IgD-negative memory B cell (primary cell): ENCODE measurements around the gene TLE4. TPM values are rescaled to one million over a fixed set of nuclear protein-coding genes. Genes with fewer than 3 reads are reported as not detected.
"Not testable (repeated sequence)": the region's sequence is repeated elsewhere in the genome, so short reads cannot be mapped to it uniquely, and the experiment has no call there.

Experiments
- H3K27ac Mint-ChIP-seq, 3 donors: one replicate each; pipeline ENCODE4 v1.8.0; 2020 to 2022; ENCODE audit warnings: mild to moderate bottlenecking in 3 of 3, mixed read lengths in 3 of 3, moderate library complexity in 1 of 3
- H3K27me3 Mint-ChIP-seq: one replicate; pipeline ENCODE4 v1.8.0; 2021; ENCODE audit warnings: mixed read lengths
- H3K36me3 Mint-ChIP-seq: one replicate; pipeline ENCODE4 v1.8.0; 2020; ENCODE audit warnings: mild to moderate bottlenecking, mixed read lengths
- H3K4me1 Mint-ChIP-seq, 3 donors: one replicate each; pipeline ENCODE4 v1.8.0; 2020 to 2022; ENCODE audit warnings: mixed read lengths in 3 of 3, mild to moderate bottlenecking in 1 of 3
- H3K4me3 Mint-ChIP-seq, 4 donors: one replicate each; pipeline ENCODE4 v1.8.0; 2020 to 2022; ENCODE audit warnings: mild to moderate bottlenecking in 4 of 4, mixed read lengths in 4 of 4, moderate library complexity in 3 of 4
- H3K9me3 Mint-ChIP-seq, 3 donors: one replicate each; pipeline ENCODE4 v1.8.0; 2020 to 2021; ENCODE audit warnings: mixed read lengths in 3 of 3, mild to moderate bottlenecking in 1 of 3
- polyA plus RNA-seq: library from polyadenylated mRNA; unstranded; fragments of 300-500 nt; fragmentation: Illumina TruSeq; gene quantifications from one replicate; pipeline ENCODE4 v1.2.3, GENCODE V29; 2021

Gene TLE4
- polyA plus RNA-seq, 1 donor from 2014 or later, result 20.4 TPM

DNA sequence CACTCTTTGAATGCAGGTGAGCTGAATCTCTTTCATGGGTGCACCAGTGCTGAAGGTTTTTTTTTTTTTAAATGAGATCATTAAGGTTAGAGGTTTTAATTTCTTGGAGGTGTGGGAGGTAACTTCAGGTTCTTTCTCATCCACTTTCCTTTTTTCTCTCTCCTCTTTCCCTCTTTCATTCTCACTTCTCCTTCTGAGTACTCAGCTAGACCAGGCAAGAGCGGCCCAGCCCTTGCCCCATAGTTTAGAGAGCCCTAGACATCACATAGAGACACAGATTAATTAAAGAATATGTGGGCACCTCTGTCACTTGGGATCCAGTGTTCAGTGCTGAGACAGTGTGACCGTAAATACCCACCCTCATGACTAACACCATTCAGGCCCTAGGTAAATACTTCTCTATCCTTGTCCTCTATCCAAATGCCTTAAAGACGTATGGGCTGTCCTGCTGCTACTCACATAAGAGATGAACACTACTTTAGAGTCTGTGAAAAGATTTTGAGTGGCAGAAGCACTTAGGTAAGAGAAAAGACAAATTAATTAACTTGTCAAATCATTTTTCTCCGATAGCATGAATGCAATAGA lies 174.1 kb downstream of the TLE4 start:
- Mint-ChIP-seq H3K27ac (no peak overlapping the region), H3K27me3 (peaks cover 3% of the 10 kb centered on the region), H3K9me3 (peaks cover 0 to 2% (median 0%) of the 10 kb centered on the region in 3 donors), H3K4me1 (peaks cover 0 to 2% (median 2%) of the 10 kb centered on the region in 3 donors), H3K4me3 (no peak overlapping the region), H3K36me3 (peaks cover 1% of the 10 kb centered on the region)

DNA sequence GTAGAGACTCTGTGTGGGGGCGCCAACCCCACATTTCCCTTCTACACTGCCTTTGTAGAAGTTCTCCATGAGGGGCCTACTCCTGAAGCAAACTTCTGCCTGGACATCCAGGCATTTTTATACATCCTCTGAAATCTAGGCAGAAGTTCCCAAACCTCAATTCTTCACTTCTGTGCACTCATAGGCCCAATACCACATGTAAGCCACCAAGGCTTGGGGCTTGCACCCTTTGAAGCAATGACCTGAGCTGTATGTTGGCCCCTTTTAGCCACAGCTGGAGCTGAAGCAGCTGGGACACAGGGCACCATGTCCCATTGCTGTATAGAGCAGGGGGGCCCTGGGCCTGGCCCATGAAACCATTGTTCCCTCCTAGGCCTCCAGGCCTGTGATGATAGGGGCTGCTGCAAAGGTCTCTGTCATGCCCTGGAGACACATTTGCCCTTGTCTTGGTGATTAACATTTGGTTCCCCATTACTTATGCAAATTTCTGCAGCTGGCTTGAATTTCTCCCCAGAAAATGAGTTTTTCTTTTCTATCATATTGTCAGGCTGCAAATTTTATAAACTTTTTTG lies 180.2 kb downstream of the TLE4 start:
- Mint-ChIP-seq H3K4me3 (peak overlapping the region in 1 of 4 donors; percentile 9), H3K9me3 (peaks cover 2 to 12% (median 3%) of the 10 kb centered on the region in 3 donors)
- not testable (repeated sequence) for H3K27ac Mint-ChIP-seq, H3K36me3 Mint-ChIP-seq, H3K27me3 Mint-ChIP-seq, H3K4me1 Mint-ChIP-seq

DNA sequence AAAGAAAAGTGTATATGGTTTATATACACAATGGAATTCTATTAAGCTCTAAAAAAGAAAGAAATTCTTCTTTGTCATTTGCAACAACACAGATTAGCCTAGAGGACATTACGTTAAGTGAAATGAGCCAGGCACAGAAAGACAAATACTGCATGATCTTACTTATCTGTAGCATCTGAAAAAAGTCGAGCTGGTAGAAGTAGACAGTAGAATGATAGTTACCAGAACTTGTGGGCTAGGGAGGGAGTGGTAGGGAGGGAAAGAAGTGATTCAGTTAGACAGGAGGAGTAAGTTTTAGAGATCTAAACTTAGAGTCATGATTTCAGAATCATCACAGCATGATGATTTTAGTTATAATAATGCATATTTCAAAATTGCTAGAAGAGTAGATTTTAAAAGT lies 184.6 kb downstream of the TLE4 start:
- Mint-ChIP-seq H3K27me3 (no peaks in the 10 kb centered on the region), H3K4me1 (peaks cover 0 to 4% (median 4%) of the 10 kb centered on the region in 3 donors), H3K9me3 (peaks cover 0 to 7% (median 4%) of the 10 kb centered on the region in 3 donors), H3K36me3 (peaks cover 5% of the 10 kb centered on the region), H3K27ac (peak overlapping the region in 1 of 3 donors; percentile 50), H3K4me3 (no peak overlapping the region)

DNA sequence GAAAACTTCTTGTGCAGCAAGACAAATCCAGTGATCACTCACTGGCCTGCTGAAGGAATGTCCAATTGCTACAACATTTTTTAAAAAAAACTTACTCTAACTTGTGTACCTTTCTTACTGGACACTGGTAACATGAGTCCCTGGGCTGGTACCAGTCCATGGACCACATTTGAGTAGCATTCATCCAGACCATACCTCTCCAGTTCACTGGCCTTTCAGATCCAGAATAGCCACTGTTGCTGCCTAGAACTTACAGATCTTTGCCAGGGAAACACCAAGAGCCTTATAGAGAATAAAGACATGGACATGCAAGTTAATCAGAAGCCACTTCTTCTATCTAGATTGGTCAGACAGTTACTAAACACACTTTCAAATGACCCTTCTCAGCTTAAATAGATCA lies 185.3 kb downstream of the TLE4 start:
- Mint-ChIP-seq H3K4me1 (peaks cover 0 to 4% (median 4%) of the 10 kb centered on the region in 3 donors), H3K9me3 (peaks cover 0 to 4% (median 3%) of the 10 kb centered on the region in 3 donors), H3K4me3 (no peak overlapping the region)

DNA sequence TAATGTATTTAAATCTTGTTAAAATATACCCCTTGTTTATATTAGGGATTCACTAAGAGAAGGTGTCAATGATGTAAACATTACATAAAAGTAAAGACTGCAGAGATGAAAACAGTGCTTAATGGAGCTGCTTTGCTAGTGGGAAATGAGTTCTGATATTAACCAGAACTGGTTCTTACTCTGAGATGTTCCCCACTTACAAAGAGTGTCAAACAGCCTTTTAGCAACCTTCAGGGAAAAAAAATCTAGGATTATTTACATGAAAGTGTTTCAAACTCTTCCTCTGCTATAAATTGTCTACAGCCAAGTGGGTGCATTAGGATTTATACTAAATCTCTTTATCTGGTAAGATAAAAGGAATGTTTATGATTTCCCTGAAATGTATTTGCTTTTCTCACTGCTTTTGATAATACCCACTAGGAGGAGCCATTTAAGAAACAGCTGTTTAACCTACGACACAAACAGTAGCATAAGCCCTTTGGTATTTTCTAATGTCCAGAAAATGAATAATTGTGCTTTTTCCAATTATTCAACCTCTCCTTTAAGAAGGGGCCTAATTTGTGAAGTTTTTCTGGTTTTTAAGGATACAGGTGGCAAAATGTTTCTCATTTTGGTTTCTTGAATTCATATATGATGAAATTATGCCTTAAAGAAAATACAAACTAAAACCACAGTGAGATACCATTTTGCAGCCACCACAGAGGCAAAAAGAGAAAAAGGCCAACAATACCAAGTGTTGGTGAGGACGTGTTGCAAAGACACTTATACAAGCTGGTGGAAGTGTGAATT lies 186.3 kb downstream of the TLE4 start:
- H3K9me3 Mint-ChIP-seq, result peaks cover 0 to 2% (median 0%) of the 10 kb centered on the region in 3 donors
- no peak overlapping the region for H3K4me3 Mint-ChIP-seq
- no peak overlapping the region for H3K27ac Mint-ChIP-seq
- H3K4me1 Mint-ChIP-seq, result peaks cover 0 to 4% (median 4%) of the 10 kb centered on the region in 3 donors
- H3K27me3 Mint-ChIP-seq, result no peaks in the 10 kb centered on the region
- H3K36me3 Mint-ChIP-seq, result peaks cover 3% of the 10 kb centered on the region

More for the DNA sequence above, 185.3 kb downstream of the TLE4 start:
- Mint-ChIP-seq H3K27ac (peak overlapping the region in 1 of 3 donors; percentile 50), H3K27me3 (no peaks in the 10 kb centered on the region), H3K36me3 (peaks cover 5% of the 10 kb centered on the region)

DNA sequence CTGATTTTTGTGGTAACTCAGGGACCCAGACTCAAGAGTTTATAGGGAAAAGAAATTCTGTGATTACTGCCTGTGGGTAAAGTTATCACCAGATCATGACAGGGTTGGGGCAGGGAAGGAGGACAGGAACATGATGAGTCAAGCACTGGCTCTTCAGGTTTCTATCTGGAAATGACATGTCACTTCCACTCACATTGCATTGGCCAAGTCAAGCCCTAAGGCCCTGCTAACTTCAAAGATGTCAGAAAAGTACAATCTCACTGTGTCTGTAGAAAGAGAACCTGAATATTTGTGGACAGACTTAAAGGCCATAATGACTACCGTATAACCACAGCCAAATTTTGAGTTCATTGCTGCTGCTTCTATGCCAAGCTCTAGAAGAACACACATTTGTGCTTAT lies 187.7 kb downstream of the TLE4 start:
- H3K4me1 Mint-ChIP-seq, result peaks cover 0 to 4% (median 2%) of the 10 kb centered on the region in 3 donors
- no peak overlapping the region for H3K27ac Mint-ChIP-seq
- no peak overlapping the region for H3K4me3 Mint-ChIP-seq
- H3K36me3 Mint-ChIP-seq, result no peaks in the 10 kb centered on the region
- no peaks in the 10 kb centered on the region for H3K27me3 Mint-ChIP-seq
- H3K9me3 Mint-ChIP-seq, result peaks cover 0 to 2% (median 0%) of the 10 kb centered on the region in 3 donors

DNA sequence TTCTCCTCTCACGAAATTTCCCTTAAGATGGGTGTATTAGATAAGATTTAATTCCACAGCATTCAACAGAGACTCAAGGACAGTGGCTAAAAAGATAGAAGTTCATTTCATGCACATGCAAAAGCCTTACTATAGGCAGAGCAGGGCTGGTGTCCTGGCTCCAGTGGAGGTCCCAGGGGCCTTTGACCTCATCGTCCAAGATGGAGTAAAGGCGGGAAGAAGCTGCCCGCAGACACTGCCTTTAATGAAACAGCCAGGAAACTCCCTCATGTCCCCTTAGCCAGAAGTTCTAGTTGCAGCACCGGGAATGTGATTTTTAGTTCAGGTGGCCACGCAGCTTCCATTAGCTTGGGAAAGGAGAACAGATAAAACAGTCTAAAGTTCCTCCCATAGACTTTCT lies 190.3 kb downstream of the TLE4 start:
- H3K27me3 Mint-ChIP-seq, result no peaks in the 10 kb centered on the region
- H3K9me3 Mint-ChIP-seq, result peaks cover 0 to 2% (median 0%) of the 10 kb centered on the region in 3 donors
- H3K4me1 Mint-ChIP-seq, result peaks cover 0 to 9% (median 0%) of the 10 kb centered on the region in 3 donors
- no peak overlapping the region for H3K4me3 Mint-ChIP-seq
- no peak overlapping the region for H3K27ac Mint-ChIP-seq
- no peaks in the 10 kb centered on the region for H3K36me3 Mint-ChIP-seq

DNA sequence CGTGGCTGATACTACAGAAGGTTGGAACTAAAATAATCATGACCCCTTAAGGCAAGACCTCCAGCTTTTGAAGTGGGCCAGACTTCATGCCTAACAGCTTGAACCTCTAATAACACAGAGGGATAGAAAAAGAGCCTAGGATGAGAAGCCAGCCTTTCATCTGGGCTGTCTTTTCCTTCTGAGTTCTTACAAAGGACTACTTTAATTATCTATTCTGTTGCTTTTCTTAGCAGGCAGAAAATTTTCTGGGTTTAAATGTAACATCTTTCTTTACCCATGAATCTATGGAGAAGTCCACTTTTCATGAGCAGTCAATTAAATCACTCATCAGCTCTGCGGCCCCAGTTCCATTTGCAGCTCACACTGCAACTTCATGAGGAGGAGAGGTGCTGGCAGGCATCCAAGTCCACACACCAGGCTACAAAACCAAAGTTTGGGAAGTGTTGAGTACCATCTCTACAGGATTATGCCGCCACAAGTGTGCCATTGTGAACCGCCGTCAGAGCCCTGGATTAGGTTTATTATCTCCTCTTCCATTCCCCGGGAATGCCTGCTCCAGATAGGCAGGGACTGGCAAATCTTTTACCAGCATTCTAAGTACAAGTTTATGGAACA lies 192.0 kb downstream of the TLE4 start:
- peaks cover 9 to 10% (median 9%) of the 10 kb centered on the region in 3 donors for H3K4me1 Mint-ChIP-seq
- H3K27me3 Mint-ChIP-seq, result no peaks in the 10 kb centered on the region
- no peaks in the 10 kb centered on the region for H3K36me3 Mint-ChIP-seq
- H3K9me3 Mint-ChIP-seq, result peaks cover 0 to 2% (median 0%) of the 10 kb centered on the region in 3 donors
- no peak overlapping the region for H3K4me3 Mint-ChIP-seq
- H3K27ac Mint-ChIP-seq, result no peak overlapping the region

DNA sequence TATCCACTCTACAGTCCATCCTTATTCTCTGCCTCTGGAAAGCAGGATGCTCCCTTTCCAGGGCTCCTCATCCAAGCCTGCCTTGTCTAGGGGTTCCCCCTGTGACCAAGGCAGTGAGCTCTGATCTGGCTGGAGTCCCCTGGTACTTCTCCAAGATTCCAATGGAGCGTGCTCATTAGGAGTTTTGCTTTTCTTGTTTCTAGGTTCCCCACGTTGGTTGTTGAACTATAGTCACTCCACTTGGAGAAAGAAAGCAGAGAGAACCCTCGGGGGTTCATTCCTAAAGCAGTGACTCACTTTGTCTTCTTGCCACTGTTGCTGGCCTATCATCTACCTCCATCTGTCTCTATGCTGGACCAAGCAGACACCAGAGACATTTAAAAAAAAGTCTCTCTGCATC lies 192.6 kb downstream of the TLE4 start:
- H3K4me3 Mint-ChIP-seq, result no peak overlapping the region
- H3K27me3 Mint-ChIP-seq, result no peaks in the 10 kb centered on the region
- no peaks in the 10 kb centered on the region for H3K9me3 Mint-ChIP-seq
- H3K36me3 Mint-ChIP-seq, result no peaks in the 10 kb centered on the region
- H3K4me1 Mint-ChIP-seq, result peaks cover 9 to 10% (median 9%) of the 10 kb centered on the region in 3 donors
- H3K27ac Mint-ChIP-seq, result peak overlapping the region in 1 of 3 donors; percentile 80

DNA sequence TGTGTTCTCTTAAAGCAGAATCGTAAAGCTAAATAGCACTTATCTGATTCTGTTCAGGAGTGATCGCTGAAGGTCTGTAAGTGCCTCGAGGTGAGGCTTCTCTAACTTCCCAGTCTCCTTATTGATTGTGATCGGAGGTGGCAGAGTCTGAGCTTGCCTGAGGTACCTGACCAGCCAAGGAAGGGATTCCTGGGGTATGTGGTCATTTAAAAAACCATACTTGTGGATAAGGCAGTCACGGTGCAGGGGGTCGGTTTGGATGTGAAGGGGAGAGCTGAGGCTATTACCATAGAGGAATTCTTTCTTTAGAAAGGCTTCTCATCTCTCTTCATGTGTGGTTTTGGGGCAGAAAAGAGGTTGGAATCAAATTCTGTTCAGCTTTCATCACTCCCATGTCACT lies 193.7 kb downstream of the TLE4 start:
- Mint-ChIP-seq H3K4me3 (no peak overlapping the region), H3K9me3 (no peaks in the 10 kb centered on the region), H3K4me1 (peaks cover 9 to 10% (median 9%) of the 10 kb centered on the region in 3 donors), H3K27me3 (no peaks in the 10 kb centered on the region), H3K36me3 (no peaks in the 10 kb centered on the region), H3K27ac (no peak overlapping the region)

DNA sequence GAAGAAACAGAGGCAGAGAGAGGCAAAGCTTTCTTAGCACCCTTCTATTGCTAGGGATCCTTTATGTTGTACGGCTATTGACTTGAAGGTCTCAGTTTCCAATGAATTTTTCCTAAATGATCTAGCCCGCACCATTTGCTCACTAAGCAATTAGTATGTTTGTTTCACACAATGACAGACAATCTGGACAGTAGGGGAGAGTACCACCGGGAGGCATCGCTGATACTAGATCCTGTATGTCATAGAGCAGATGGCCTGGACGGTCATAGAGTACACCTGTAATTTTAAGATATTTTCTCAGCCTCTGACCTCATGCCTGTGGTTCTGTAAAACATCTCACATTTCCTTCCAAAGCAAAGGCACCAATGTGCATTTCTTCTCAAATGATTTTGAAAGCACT lies 194.3 kb downstream of the TLE4 start:
- H3K4me3 Mint-ChIP-seq, result no peak overlapping the region
- no peaks in the 10 kb centered on the region for H3K9me3 Mint-ChIP-seq
- H3K4me1 Mint-ChIP-seq, result peaks cover 9 to 10% (median 9%) of the 10 kb centered on the region in 3 donors
- no peak overlapping the region for H3K27ac Mint-ChIP-seq
- H3K27me3 Mint-ChIP-seq, result no peaks in the 10 kb centered on the region
- no peaks in the 10 kb centered on the region for H3K36me3 Mint-ChIP-seq

DNA sequence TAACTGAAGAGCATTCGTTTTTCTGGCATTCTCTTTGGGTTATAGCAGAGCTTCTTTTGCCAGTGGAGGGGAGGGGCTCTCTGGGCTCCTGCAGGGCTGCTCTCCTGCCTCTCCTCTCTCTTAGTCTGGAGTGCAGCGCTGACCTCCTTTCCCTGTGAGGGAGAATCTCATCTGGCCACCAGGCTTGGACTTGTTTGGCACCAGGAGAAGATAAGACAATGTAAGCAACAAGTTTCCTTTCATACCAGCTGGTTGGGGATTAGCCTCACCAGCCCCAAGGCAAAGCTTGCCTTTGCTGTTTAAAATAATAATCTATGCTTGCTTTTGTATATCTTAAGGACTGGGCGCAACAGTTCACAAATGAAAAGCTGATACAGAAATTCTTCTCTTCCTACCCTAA lies 196.4 kb downstream of the TLE4 start:
- H3K27ac Mint-ChIP-seq, result no peak overlapping the region
- no peaks in the 10 kb centered on the region for H3K9me3 Mint-ChIP-seq
- H3K4me3 Mint-ChIP-seq, result no peak overlapping the region
- H3K36me3 Mint-ChIP-seq, result no peaks in the 10 kb centered on the region
- H3K4me1 Mint-ChIP-seq, result peaks cover 9 to 10% (median 9%) of the 10 kb centered on the region in 3 donors
- H3K27me3 Mint-ChIP-seq, result no peaks in the 10 kb centered on the region

DNA sequence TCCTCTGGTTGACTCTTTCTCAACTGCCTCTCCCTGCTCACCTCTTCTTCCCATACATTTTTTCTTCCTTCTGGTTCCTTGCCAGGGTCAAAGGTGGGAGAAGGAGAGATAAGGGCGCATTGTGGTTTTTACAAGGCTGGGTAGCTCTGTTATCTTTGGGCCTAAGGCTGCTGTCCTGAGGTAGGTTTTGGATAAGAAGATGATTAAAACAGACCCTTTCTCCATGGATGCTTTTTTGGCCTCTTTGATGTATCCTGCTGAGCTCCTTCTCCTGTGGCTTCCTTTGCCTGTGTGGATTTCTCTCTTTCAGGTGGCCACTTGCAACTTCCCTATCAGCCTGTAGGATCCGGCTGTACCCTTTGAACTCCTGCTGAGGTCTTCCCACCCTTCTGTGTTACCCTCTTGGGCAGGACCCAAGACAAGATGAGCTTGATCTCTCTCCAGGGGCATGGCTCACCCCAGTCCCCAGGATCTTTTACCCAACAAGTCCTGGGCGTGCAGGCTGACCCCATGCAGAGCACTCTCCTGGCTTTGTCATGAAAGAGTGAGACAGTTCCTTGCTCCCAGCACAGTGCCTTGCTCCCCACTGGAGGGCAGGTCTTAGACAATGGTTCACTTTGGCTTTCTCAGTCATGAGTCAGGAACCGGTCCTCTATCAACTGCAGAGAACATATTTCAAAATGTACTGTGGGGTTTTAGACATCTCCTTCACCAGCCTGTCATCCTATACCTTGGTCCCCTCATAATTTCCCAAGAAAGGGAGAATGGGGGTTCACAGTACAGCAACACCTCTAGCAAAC lies 197.9 kb downstream of the TLE4 start:
- no peaks in the 10 kb centered on the region for H3K36me3 Mint-ChIP-seq
- H3K27ac Mint-ChIP-seq, result no peak overlapping the region
- no peaks in the 10 kb centered on the region for H3K9me3 Mint-ChIP-seq
- H3K4me1 Mint-ChIP-seq, result peaks cover 8 to 10% (median 9%) of the 10 kb centered on the region in 3 donors
- peak overlapping the region in 1 of 4 donors; percentile 38 for H3K4me3 Mint-ChIP-seq
- H3K27me3 Mint-ChIP-seq, result no peaks in the 10 kb centered on the region

DNA sequence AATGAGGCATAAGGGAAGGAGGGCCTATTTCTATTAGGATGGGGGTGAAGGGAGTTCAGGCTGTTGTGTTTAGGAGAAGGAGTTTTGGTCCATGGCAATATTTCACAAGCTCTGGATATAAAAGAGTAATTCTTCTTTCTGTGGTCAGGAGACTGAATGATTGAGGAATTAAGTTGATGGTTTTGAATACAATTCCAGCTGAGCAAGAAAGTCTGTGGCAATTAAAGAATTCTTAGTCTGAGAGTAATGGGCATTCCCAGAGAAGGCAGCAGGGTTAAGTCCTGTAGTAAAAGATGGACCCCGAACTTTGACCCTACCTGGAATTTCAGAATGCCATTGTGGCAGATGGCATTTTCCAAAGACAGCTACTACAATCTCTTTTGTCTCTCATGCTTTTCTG lies 202.6 kb downstream of the TLE4 start:
- Mint-ChIP-seq H3K4me1 (no peaks in the 10 kb centered on the region), H3K36me3 (no peaks in the 10 kb centered on the region), H3K27me3 (no peaks in the 10 kb centered on the region), H3K27ac (no peak overlapping the region), H3K9me3 (no peaks in the 10 kb centered on the region), H3K4me3 (no peak overlapping the region)
